ENCODE measurements around the gene RPS17. TPM values are rescaled to one million over a fixed set of nuclear protein-coding genes. Genes with fewer than 3 reads are reported as not detected.

The RPS17 gene
- total RNA-seq = 1,000 to 10,000 TPM; 1,180 to 3,226 (median 2,104) TPM

GRCh38 chr15:82540055-82540983, at the start of gene RPS17:
RPS17 (minus strand) TSS chr15:82540457; CDS start chr15:82540428, 29 bp downstream.
- H3K27me3 ChIP-seq = no peaks in the 10 kb centered on the region
- H3K4me3 ChIP-seq (replicated peaks in 1 of 3) = peak within 1 kb of the TSS; percentile 61 to 98 (median 90)
- peaks cover 10 to 18% of the 10 kb centered on the region in 2 donors for H3K4me1 ChIP-seq
- peaks cover 28 to 32% of the 10 kb centered on the region in 2 donors for H3K36me3 ChIP-seq
- peak within 1 kb of the TSS; percentile 77 to 94 (median 81) for H3K27ac ChIP-seq
- no peaks in the 10 kb centered on the region for H3K9me3 ChIP-seq
- WGBS, 2 donors = 1% methylated on average over 46 of the region's 81 CpGs
- intact Hi-C loops (cut with DNase I) = loop anchor here (10.0 kb wide), 1 partner anchor 464 kb away; no protein-coding TSS in a partner anchor
- peak; percentile 97 to 98 for DNase-seq
- TF ChIP-seq POLR2A (IDR thresholded peaks at IDR 0.05) (peak; percentile 52 to 92), CTCF (IDR thresholded peaks at IDR 0.05) (peak; percentile 88 to 100 (median 98))

- Histone ChIP-seq H3K27me3 (no peaks in the 10 kb centered on the region), H3K27ac (no peak overlapping the region), H3K36me3 (no peaks in the 10 kb centered on the region), H3K4me1 (no peaks in the 10 kb centered on the region), H3K4me3 (replicated peaks in 1 of 3) (no peak overlapping the region), H3K9me3 (no peaks in the 10 kb centered on the region)
- intact Hi-C loops (cut with DNase I) = no loop called here
- WGBS, 2 donors = 68 to 76% methylated on average over 4 of the region's 4 CpGs
- DNase-seq = no peak
- TF ChIP-seq POLR2A (IDR thresholded peaks at IDR 0.05) (no peak), CTCF (IDR thresholded peaks at IDR 0.05) (no peak)
Measured at GRCh38 chr15:82587805-82588204, 47.5 kb upstream of the RPS17 start.

DNA sequence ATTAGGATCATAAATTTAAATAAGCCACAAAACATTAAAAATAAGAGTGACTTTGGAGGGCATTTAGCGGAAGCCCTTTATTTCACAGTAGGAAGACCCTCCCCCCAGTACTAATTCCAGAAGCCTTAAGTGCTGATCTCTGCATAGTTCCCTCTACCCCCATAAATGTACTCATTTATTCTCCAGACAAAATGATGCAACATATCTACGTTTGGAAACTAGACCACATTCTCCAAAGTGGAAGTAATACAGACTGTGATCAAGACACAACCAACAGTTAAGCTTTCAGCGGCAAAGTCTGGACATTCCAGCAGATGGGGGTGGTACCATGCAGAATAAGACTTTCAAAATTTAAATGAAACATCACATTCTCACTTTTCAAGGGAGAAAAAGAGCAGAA, 44.8 kb upstream of the RPS17 start:
- TF ChIP-seq POLR2A (IDR thresholded peaks at IDR 0.05) (no peak), CTCF (IDR thresholded peaks at IDR 0.05) (peak in 1 of 6 experiments; percentile 12)
- no peaks in the 10 kb centered on the region for H3K4me1 ChIP-seq
- H3K4me3 ChIP-seq (replicated peaks in 1 of 3) = no peak overlapping the region
- no peak overlapping the region for H3K27ac ChIP-seq
- intact Hi-C loops (cut with DNase I) = no loop called here
- H3K9me3 ChIP-seq = no peaks in the 10 kb centered on the region
- H3K36me3 ChIP-seq = no peaks in the 10 kb centered on the region
- no peaks in the 10 kb centered on the region for H3K27me3 ChIP-seq
- 52 to 63% methylated on average over 3 of the region's 3 CpGs for WGBS, 2 donors
- no peak for DNase-seq

GRCh38 chr15:82580713-82581112, 40.5 kb upstream of the RPS17 start:
- no peak overlapping the region for H3K27ac ChIP-seq
- 70 to 86% methylated on average over 2 of the region's 2 CpGs for WGBS, 2 donors
- no peak for DNase-seq

More at GRCh38 chr15:82580713-82581112, 40.5 kb upstream of the RPS17 start:
- Histone ChIP-seq H3K9me3 (no peaks in the 10 kb centered on the region), H3K4me1 (no peaks in the 10 kb centered on the region), H3K27me3 (no peaks in the 10 kb centered on the region), H3K4me3 (replicated peaks in 1 of 3) (no peak overlapping the region), H3K36me3 (no peaks in the 10 kb centered on the region)
- TF ChIP-seq CTCF (IDR thresholded peaks at IDR 0.05) (no peak), POLR2A (IDR thresholded peaks at IDR 0.05) (no peak)
- intact Hi-C loops (cut with DNase I) = no loop called here
